SK-N-SH treated with all-trans-retinoic acid at 6 μM for 48 hours (cell line): ENCODE results near the gene MEF2C.

Experiments
- ATAC-seq: fragments of 200-7000 bp; cut with Tn5 transposase; 3 replicates; pipeline ENCODE4 v1.9.1; 2020; ENCODE audit warnings: mild to moderate bottlenecking, moderate library complexity
- ARNTL ChIP-seq: fragments of 450-650 bp; formaldehyde crosslinking; IDR thresholded peaks from 2 replicates; pipeline ENCODE4 v1.5.0; 2020; ENCODE audit warnings: low read depth, mild to moderate bottlenecking, moderate library complexity, borderline replicate concordance
- BACH2 ChIP-seq: fragments of 250-450 bp; sonication (Bioruptor Pico); IDR thresholded peaks from 2 replicates; pipeline ENCODE4 v1.9.0; 2021; ENCODE audit warnings: mild to moderate bottlenecking, borderline replicate concordance
- CSDC2 ChIP-seq: fragments of 250-450 bp; sonication (Bioruptor Pico); IDR thresholded peaks from 2 replicates; pipeline ENCODE4 v1.5.0; 2020; ENCODE audit warnings: mild to moderate bottlenecking, moderate library complexity
- CSRNP3 ChIP-seq: fragments of 250-450 bp; sonication (Bioruptor Pico); IDR thresholded peaks from 2 replicates; pipeline ENCODE4 v1.5.1; 2021; ENCODE audit warnings: mild to moderate bottlenecking, moderate library complexity
- GLIS3 ChIP-seq: fragments of 250-450 bp; sonication (Bioruptor Pico); IDR thresholded peaks from 2 replicates; pipeline ENCODE4 v1.5.0; 2020; ENCODE audit warnings: mild to moderate bottlenecking, moderate library complexity
- ISL1 ChIP-seq: fragments of 250-450 bp; sonication (Bioruptor Pico); IDR thresholded peaks from 2 replicates; pipeline ENCODE4 v2.1.2; 2022; ENCODE audit warnings: mild to moderate bottlenecking, moderate library complexity
- OSR1 ChIP-seq: fragments of 250-450 bp; sonication (Bioruptor Pico); IDR thresholded peaks from 2 replicates; pipeline ENCODE4 v1.8.0; 2022; ENCODE audit warnings: moderate library complexity, mild to moderate bottlenecking, inconsistent platforms
- PATZ1 ChIP-seq: fragments of 250-450 bp; sonication (Bioruptor Pico); IDR thresholded peaks from 2 replicates; pipeline ENCODE4 v1.8.0; 2020; ENCODE audit warnings: mild to moderate bottlenecking, moderate library complexity, borderline replicate concordance
- POU6F1 ChIP-seq: fragments of 250-450 bp; sonication (Bioruptor Pico); IDR thresholded peaks from 2 replicates; pipeline ENCODE4 v1.8.0; 2021; ENCODE audit warnings: low read depth, mild to moderate bottlenecking, moderate library complexity, borderline replicate concordance
- PPARA ChIP-seq: fragments of 250-450 bp; sonication (Bioruptor Pico); IDR thresholded peaks from 2 replicates; pipeline ENCODE4 v1.5.0; 2020; ENCODE audit warnings: mild to moderate bottlenecking, borderline replicate concordance
- RARB ChIP-seq: fragments of 250-450 bp; sonication (Bioruptor Pico); IDR thresholded peaks from 2 replicates; pipeline ENCODE4 v1.8.0; 2021; ENCODE audit warnings: mild to moderate bottlenecking, moderate library complexity
- SNAI2 ChIP-seq: fragments of 250-450 bp; sonication (Bioruptor Pico); IDR thresholded peaks from 2 replicates; pipeline ENCODE4 v1.5.0; 2020; ENCODE audit warnings: mild to moderate bottlenecking, moderate library complexity
- TCF4 ChIP-seq: fragments of 250-450 bp; sonication (Bioruptor Pico); IDR thresholded peaks from 2 replicates; pipeline ENCODE4 v1.8.0; 2021; ENCODE audit warnings: mild to moderate bottlenecking, moderate library complexity, borderline replicate concordance
- TOX ChIP-seq: fragments of 250-450 bp; sonication (Bioruptor Pico); IDR thresholded peaks from 2 replicates; pipeline ENCODE4 v1.8.0; 2021; ENCODE audit warnings: mild to moderate bottlenecking, moderate library complexity, borderline replicate concordance
- TSHZ2 ChIP-seq: fragments of 250-450 bp; sonication (Bioruptor Pico); IDR thresholded peaks from 2 replicates; pipeline ENCODE4 v1.5.0; 2020; ENCODE audit warnings: mild to moderate bottlenecking, moderate library complexity
- ZFP3 ChIP-seq: fragments of 250-450 bp; sonication (Bioruptor Pico); IDR thresholded peaks from 2 replicates; pipeline ENCODE4 v1.5.0; 2020; ENCODE audit warnings: mild to moderate bottlenecking, moderate library complexity
- ZFP30 ChIP-seq: fragments of 450-650 bp; formaldehyde crosslinking; IDR thresholded peaks from 2 replicates; pipeline ENCODE4 v1.5.0; 2022; ENCODE audit warnings: mild to moderate bottlenecking, moderate library complexity
- ZNF565 ChIP-seq: fragments of 450-650 bp; formaldehyde crosslinking; conservative IDR thresholded peaks from 2 replicates; pipeline ENCODE4 v1.5.0; 2020; ENCODE audit warnings: low read depth, mild to moderate bottlenecking, moderate library complexity
- ZNF70 ChIP-seq: fragments of 450-650 bp; formaldehyde crosslinking; IDR thresholded peaks from 2 replicates; pipeline ENCODE4 v1.5.0; 2020; ENCODE audit warnings: mild to moderate bottlenecking, moderate library complexity
- ZNF8 ChIP-seq: fragments of 450-650 bp; formaldehyde crosslinking; IDR thresholded peaks from 2 replicates; pipeline ENCODE4 v1.5.0; 2020; ENCODE audit warnings: mild to moderate bottlenecking, moderate library complexity

MEF2C gene

GRCh38 chr5:88830567-88830966 is 52.4 kb downstream of the MEF2C start:
- TF ChIP-seq PATZ1 (CRISPR knock-in tag) = no peak
- TF ChIP-seq ZFP30 (CRISPR knock-in tag) = no peak
- TF ChIP-seq ARNTL = no peak
- no peak for TF ChIP-seq CSRNP3 (CRISPR knock-in tag)
- TF ChIP-seq TSHZ2 (CRISPR knock-in tag) = no peak
- no peak for TF ChIP-seq PPARA (CRISPR knock-in tag)
- no peak for TF ChIP-seq GLIS3 (CRISPR knock-in tag)
- no peak for TF ChIP-seq POU6F1
- TF ChIP-seq TCF4 (CRISPR knock-in tag) = no peak
- no peak for TF ChIP-seq OSR1
- no peak for TF ChIP-seq TOX (CRISPR knock-in tag)
- TF ChIP-seq, all 23 proteins: peak for 0
- no peak for ATAC-seq

- TF ChIP-seq RARB (CRISPR knock-in tag) = no peak
- no peak for ATAC-seq
Measured at GRCh38 chr5:88829775-88830174, 53.2 kb downstream of the MEF2C start.

- no peak for ATAC-seq
- TF ChIP-seq ISL1 (CRISPR knock-in tag) = no peak
- no peak for TF ChIP-seq ZFP3 (CRISPR knock-in tag)
- TF ChIP-seq ZNF8 (CRISPR knock-in tag) = no peak
- TF ChIP-seq PPARA (CRISPR knock-in tag) = no peak
- TF ChIP-seq RARB (CRISPR knock-in tag) = no peak
- no peak for TF ChIP-seq ZNF70 (CRISPR knock-in tag)
- no peak for TF ChIP-seq ZFP30 (CRISPR knock-in tag)
- no peak for TF ChIP-seq OSR1
- TF ChIP-seq ZNF565 (CRISPR knock-in tag) = no peak
- TF ChIP-seq SNAI2 (CRISPR knock-in tag) = no peak
- TF ChIP-seq BACH2 (CRISPR knock-in tag) = no peak
- no peak for TF ChIP-seq TCF4 (CRISPR knock-in tag)
- TF ChIP-seq GLIS3 (CRISPR knock-in tag) = no peak
- no peak for TF ChIP-seq PATZ1 (CRISPR knock-in tag)
- TF ChIP-seq CSDC2 (CRISPR knock-in tag) = no peak
- TF ChIP-seq CSRNP3 (CRISPR knock-in tag) = no peak
- no peak for TF ChIP-seq TSHZ2 (CRISPR knock-in tag)
- no peak for TF ChIP-seq TOX (CRISPR knock-in tag)
Measured at GRCh38 chr5:88829054-88829453, 53.9 kb downstream of the MEF2C start.
